GM19324 (cell line): ENCODE measurements around the gene RNLS.

Experiments
- ATAC-seq: cut with Tn5 transposase; IDR thresholded peaks from one replicate; pipeline ENCODE4 v1.9.1; 2021; ENCODE audit warnings: mild to moderate bottlenecking, moderate library complexity; ENCODE audit not compliant: unreplicated experiment, low FRiP score

RNLS gene

GRCh38 chr10:88442716-88443115, 140.4 kb downstream of the RNLS start:
- no peak for ATAC-seq

DNA sequence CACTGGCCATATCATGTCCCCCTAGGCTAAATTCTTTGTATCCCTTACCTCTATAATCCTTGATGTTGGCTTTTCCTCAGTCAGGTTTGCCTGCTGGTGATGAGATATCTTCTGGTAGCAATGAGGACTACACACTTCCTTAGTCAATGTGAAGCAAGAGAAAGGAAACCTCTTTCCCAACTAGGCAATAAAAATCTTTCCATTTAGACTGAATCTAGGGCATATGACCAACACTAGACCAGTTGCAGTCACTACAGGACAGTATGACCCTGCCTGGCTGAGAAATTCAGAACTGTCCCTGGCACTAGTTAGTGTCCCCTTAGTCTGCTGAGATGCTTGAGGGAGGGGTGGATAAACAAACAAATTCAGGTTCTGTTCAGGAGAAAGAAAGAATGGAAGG, 142.6 kb downstream of the RNLS start:
- no peak for ATAC-seq

DNA sequence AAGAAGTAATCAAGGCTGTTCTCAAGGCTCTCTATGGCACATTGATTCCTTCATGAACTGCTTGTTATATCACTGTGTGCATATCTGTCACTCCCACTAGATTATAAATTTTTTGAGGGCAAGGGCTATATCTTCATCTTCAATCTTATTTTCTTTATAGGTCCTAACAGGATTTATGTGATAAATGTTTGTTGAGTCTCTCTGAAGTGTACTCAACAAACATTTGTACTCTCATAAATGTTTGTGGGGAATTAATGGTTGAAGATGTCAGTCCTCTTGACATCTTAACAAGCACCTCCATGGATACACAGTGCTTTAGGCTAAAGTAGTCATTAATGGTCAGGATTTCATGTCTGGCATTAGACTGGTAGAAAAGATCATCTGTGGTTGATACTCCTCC, 143.2 kb downstream of the RNLS start:
- ATAC-seq, result no peak

DNA sequence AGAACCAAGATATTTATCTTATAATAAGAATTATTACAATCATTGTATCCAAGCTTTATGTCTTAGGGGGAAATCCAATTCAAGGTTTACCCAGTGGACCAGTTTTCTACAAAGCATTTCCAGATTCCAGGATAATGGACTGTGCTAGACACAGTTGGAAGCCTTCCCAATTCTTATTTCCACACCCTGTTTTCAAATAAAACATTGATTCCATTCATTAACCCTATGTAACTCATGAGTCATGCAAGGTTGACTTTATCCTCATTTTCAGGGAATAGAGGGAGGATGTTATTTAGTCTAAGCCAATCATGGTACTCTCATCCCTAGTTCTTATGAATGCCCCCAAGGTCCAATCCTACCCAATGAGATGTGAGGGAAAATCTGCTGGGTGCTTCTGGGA, 145.7 kb downstream of the RNLS start:
- no peak for ATAC-seq

DNA sequence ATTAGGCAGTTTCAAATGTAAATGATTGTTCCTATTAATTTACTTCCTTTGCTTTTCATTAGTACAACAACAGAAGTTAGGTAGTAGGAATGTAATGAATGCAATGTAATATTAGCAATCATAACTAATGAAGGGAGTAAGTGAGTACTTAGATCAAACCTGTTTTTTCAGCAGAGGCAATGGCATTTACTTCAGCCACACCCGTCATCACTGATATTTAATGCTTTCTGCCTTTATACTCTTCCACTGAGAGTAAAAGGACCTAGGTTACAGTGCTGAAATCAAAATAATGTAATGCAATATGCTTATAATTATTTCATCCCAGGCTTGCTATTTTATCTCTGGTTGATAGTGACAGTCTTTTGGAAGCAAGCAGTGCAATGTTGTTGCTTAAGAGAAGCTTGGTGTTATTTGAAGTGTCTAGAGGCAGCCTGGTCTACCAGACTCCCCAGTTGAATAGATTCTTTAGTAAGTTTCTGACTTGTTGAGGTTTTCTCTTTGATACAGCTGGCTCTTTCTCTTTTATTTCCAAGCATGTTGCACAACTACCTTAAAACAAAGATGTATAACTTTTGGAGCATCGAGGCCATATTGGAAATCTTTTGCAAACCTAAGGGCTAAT, 149.4 kb downstream of the RNLS start:
- no peak for ATAC-seq

DNA sequence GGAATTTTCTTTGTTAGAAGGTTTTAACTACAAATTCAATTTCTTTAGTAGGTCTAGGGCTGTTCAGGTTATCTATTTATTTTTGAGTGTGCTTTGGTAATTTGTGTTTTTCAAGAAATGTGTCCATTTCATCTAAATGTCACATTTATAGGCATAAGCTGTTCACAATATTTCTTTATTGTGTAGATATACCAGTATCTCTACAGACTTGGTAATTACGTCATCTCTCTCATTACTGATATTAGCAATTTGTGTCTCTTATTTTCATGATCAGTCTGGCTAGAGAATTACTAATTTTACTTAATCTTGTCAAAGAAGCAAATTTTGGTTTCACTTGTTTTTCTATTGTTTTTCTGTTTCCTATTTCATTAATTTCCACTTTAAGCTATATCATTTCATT, 152.0 kb downstream of the RNLS start:
- ATAC-seq, result no peak

GRCh38 chr10:88428976-88429375, 154.1 kb downstream of the RNLS start:
- no peak for ATAC-seq

GRCh38 chr10:88428442-88428841, 154.7 kb downstream of the RNLS start:
- ATAC-seq, result no peak

DNA sequence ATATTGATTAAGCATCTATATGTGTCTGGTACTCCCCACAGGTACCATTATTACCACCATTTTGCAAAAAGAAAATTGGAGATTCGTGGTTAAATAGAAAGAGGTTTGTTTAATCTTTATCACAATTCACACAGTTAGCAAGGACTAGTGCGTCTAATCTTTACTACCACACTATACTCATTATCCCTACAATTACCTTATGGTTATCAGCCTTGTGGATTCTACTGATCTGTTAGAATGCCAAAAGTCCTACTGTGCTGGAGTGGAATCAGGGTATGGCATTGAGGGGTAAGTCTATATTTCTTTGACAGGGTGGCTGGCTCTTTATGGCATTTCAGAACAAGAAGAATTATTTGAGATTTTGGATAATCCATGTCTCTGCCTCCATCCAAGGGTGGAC, 156.1 kb downstream of the RNLS start:
- no peak for ATAC-seq

- no peak for ATAC-seq
Observed at GRCh38 chr10:88424881-88425280, 158.2 kb downstream of the RNLS start.

- ATAC-seq, result no peak
Observed at GRCh38 chr10:88423732-88424131, 159.4 kb downstream of the RNLS start.

DNA sequence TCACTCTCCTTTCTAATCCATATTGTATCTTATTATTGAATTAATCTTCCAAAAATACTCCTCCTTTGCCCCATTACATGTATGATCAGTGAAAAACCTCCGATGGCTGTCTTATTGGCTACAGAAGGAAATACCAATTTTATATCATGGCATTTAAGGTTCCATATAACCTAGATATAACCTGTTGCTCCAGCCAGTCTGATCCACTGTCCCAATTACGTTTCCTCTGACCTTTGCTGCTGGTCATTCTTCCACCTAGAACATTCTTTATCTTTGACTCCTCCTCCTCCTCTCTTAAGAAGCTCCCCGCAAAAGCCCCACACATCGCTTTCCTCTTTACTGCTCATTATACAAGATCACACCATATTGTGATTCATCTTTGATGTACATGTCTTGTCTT, 161.5 kb downstream of the RNLS start:
- no peak for ATAC-seq

DNA sequence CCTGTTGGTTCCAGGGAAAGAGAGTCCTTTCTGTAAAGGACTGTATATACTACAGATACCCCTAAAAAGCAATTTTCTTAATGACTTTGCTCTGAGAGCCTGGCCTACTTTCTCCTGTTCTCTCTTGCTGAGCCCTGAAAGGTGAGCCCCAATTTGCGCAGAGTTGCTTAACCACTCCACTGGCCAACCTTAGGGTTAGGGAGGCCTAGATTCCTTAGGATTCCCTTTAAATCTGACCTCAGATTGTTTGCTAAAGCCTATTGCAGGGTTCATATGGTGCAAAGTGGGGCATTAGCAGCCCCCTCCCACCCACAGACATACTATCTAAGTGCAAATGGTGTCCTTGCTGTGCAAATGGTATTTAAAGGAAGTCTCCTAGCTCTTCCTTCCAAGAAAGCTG, 164.2 kb downstream of the RNLS start:
- ATAC-seq, result no peak

- no peak for ATAC-seq
Observed at GRCh38 chr10:88417387-88418030, 165.6 kb downstream of the RNLS start.

- ATAC-seq, result no peak
Observed at GRCh38 chr10:88416801-88417200, 166.3 kb downstream of the RNLS start.

- ATAC-seq, result no peak
Observed at GRCh38 chr10:88415533-88416130, 167.5 kb downstream of the RNLS start.

DNA sequence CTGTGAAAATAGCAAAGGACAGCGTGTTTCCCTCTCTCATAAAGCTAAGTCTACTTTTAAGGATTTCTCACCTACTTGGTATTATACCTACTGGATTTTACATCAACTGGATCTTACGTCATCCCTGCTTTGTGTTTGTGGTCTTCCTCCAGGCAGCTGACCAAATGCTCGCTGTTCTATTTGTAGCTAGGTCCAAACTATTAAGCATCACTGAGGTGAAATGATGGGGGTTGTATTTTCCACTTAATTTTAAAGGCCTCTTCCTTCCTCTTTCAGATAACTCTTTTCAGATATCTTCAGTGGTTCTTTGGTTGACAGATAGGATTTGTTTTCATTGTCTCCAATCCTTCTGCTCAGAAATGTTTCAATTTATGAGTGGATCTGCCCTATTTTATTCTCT, 169.7 kb downstream of the RNLS start:
- ATAC-seq, result no peak

GRCh38 chr10:88411772-88412349, 171.3 kb downstream of the RNLS start:
- ATAC-seq, result no peak

DNA sequence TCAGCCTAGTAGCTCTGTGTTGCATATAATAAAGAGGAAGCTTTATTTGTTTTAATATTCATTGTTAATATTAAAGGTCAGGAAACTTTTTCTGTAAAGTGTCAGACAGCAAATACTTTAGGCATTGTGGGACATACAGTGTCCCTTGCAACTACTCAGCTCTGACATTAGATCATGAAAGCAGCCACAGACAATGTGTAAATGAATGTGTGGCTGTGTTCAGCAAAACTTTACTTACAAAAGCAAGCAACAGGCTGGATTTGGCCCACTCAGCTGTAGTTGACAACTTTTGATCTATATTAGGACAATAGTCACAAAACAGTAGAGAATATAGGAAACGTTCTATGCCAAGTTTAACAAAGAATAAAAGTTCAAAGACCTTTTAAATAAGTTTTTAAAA, 173.3 kb downstream of the RNLS start:
- ATAC-seq, result no peak

DNA sequence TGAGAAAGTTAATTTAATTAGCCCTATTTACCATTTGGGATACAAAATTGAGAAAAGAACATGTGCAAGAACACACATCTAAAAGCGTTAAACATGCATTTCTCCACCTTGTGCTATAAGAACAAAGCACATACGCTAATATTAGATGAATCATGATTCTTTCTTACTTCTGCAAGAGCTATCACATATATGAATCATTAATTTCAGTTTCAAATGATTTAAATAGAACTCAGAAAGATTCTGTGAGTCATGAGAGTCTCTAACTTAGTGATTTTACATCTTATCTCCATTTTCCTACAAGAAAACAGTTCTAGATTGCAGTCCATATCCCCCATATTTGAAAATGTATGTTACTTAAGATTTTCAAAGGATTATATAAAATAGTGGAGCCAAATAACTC, 173.9 kb downstream of the RNLS start:
- no peak for ATAC-seq

DNA sequence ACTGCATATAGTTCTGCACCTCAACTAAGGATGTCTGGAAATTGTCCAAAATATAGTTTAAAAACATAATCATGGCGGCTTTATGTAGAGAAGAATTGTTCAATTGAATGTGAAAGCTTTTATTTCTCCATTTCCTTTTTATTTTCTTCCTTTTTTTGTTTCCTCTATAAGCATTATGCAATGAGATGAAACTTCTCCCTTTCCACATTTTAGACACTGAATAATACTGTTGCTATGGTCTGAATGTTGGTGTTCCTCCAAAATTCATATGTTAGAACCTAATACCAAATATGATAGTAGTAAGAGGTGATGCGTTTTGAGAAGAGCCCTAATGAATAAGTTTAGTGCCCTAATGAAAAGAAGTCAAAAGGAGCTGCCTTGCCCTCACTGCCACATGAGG, 175.0 kb downstream of the RNLS start:
- no peak for ATAC-seq

GRCh38 chr10:88404133-88404532, 179.0 kb downstream of the RNLS start:
- no peak for ATAC-seq
